GM20431 (cell line): ENCODE results near the gene FIGNL2.

Experiments used
- in situ Hi-C: fragments of 300-500 bp; cut with MseI, MboI; formaldehyde crosslinking; loops from one replicate; pipeline ENCODE4 v1.15.0; 2020; ENCODE audit warnings: low sequenced_read_pairs; ENCODE audit not compliant: unreplicated experiment

The FIGNL2 gene

GRCh38 chr12:51793201-51793600, 55.3 kb downstream of the FIGNL2 start:
- in situ Hi-C loops: no loop called here

- in situ Hi-C loops: no loop called here
These were observed 56.1 kb downstream of the FIGNL2 start for GRCh38 chr12:51792417-51792816.

- in situ Hi-C loops: no loop called here
These were observed 59.6 kb downstream of the FIGNL2 start for GRCh38 chr12:51788876-51789275.

- in situ Hi-C loops: no loop called here
These were observed 62.6 kb downstream of the FIGNL2 start for GRCh38 chr12:51785906-51786305.

- in situ Hi-C loops: no loop called here
These were observed 63.8 kb downstream of the FIGNL2 start for GRCh38 chr12:51784688-51785087.

- in situ Hi-C loops: no loop called here
These were observed 68.6 kb downstream of the FIGNL2 start for GRCh38 chr12:51779876-51780275.

- in situ Hi-C loops: no loop called here
These were observed 70.5 kb downstream of the FIGNL2 start for GRCh38 chr12:51777973-51778372.

GRCh38 chr12:51777457-51777856, 71.1 kb downstream of the FIGNL2 start:
- in situ Hi-C loops: no loop called here

GRCh38 chr12:51774933-51775332, 73.6 kb downstream of the FIGNL2 start:
- in situ Hi-C loops: no loop called here

GRCh38 chr12:51773145-51773869, 75.2 kb downstream of the FIGNL2 start:
- in situ Hi-C loops: no loop called here

- in situ Hi-C loops: no loop called here
These were observed 77.5 kb downstream of the FIGNL2 start for GRCh38 chr12:51771008-51771407.
